Measurements from ENCODE around the gene ZBTB2. TPM values are rescaled to one million over a fixed set of nuclear protein-coding genes. Genes with fewer than 3 reads are reported as not detected.
A peak's percentile ranks its signal among the peaks of the same experiment; 100 is the strongest.

Gene ZBTB2
- total RNA-seq, 1 donor: 10.8 TPM

DNA sequence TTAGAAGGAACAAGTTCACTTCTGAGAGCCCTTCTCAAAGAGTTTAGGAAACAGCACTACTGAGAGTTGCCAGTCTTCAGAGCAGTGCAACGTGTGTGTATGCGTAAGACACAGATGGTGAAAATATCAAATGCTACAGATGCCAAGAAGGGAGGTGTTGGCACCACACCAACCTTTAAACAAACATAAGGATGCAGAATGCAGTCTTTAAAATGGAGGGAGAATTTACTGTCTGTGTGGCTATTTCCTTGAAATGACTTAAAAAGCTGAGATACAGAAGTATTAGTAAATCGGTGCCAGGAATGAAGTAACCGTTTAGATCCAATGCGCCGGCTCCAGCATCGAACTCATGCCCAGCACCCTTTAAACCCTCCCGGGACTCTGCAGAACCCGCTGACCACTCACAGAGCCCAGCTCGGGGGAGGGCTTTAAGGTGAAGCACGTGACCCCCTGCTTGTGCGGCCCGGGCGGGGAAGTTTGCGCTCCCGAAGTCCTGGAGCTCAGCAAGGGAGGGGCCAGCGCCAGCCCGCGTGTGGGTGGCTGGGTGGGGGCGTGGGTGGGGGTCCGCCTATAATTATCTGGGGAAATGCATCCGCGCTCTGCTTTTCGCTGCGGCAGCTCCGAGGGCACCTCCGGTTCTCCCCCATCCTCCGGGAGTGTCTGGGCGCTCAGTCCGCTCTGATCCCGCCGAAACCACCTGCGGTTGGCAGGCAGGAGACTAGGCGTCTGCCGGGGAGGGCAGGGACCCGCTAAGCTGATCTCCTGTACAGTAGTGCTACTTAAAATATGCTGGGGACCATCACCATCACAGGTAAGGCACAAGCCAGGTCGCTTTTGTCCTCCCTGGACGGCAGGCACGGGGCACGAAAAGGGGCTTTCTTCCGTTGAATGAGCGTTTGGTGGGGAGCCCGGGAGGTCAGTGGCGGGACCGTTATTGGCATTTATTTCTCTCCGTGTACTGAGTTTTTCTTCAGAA, 66.0 kb downstream of the ZBTB2 start:
- peak; percentile 71 for DNase-seq (ENCODE audit: low read depth)
- H3K4me3 ChIP-seq (ENCODE audit: low read depth, low read length): peak overlapping the region; percentile 77
- no peak for TF ChIP-seq CTCF (IDR thresholded peaks at IDR 0.05; ENCODE audit: insufficient read depth, low read depth, low read length)

- no peak overlapping the region for H3K4me3 ChIP-seq (ENCODE audit: low read depth, low read length)
- TF ChIP-seq CTCF (IDR thresholded peaks at IDR 0.05; ENCODE audit: insufficient read depth, low read depth, low read length): no peak
- DNase-seq (ENCODE audit: low read depth): no peak
Observed at GRCh38 chr6:151324488-151324825, 66.9 kb downstream of the ZBTB2 start.

GRCh38 chr6:151323791-151324487, 67.4 kb downstream of the ZBTB2 start:
- DNase-seq (ENCODE audit: low read depth): peak; percentile 87
- H3K4me3 ChIP-seq (ENCODE audit: low read depth, low read length): no peak overlapping the region
- peak; percentile 97 for TF ChIP-seq CTCF (IDR thresholded peaks at IDR 0.05; ENCODE audit: insufficient read depth, low read depth, low read length)

DNA sequence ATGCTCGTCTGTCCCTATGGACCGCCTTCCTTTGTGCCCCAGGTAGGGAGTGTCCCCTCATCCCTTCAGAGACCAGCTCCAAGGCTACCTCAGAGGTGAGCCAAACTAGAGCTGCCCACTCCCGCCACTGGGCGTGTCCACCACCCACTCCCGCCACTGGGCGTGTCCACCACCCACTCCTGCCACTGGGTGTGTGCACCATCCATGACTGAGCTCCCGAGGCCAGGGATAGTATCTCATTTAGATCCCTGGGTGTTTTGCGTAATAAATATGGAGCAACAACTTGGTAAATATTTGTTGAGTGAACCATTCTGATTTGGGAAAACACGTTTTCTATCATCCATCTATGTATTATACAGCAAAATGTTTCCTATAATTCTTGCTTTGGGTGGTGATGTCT, 68.8 kb downstream of the ZBTB2 start:
- TF ChIP-seq CTCF (IDR thresholded peaks at IDR 0.05; ENCODE audit: insufficient read depth, low read depth, low read length): no peak
- DNase-seq (ENCODE audit: low read depth): no peak
- H3K4me3 ChIP-seq (ENCODE audit: low read depth, low read length): no peak overlapping the region

DNA sequence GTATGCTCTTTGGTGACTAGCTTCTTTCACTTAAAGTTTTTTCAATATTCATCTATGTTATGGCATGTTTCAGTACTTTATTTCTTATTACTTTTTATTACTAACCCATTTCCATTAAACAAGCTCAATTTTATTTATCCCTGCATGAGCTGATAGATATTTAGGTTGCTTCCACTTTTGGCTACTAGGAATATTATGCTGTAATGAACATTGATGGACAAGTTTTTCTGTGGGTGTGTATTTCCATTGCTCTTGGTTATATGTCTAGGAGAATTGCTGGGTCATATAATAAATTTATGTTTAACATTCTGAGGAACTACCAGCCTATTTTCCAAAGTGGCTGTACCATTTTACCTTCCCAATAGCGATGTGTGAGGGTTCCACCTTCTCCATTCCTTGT, 69.9 kb downstream of the ZBTB2 start:
- no peak for TF ChIP-seq CTCF (IDR thresholded peaks at IDR 0.05; ENCODE audit: insufficient read depth, low read depth, low read length)
- H3K4me3 ChIP-seq (ENCODE audit: low read depth, low read length): no peak overlapping the region
- DNase-seq (ENCODE audit: low read depth): no peak

DNA sequence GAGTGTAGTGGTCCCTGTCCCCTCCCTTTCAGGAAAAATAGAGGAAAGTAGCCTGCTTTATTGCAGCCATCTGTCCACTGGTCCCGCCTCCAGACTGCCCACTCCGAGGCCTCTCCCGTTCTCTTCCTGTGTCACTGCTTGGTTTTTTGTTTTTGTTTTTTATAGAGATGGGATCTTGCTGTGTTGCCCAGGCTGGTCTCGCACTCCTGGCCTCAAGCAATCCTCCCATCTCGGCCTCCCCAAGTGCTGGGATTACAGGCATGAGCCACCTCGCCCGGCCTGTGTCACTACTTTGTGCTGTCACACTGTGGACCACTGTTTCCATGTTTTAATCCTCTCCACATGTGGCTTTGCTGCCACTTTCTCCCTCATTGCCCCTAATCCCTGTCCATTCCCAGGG, 71.2 kb downstream of the ZBTB2 start:
- no peak for DNase-seq (ENCODE audit: low read depth)
- H3K4me3 ChIP-seq (ENCODE audit: low read depth, low read length): no peak overlapping the region
- TF ChIP-seq CTCF (IDR thresholded peaks at IDR 0.05; ENCODE audit: insufficient read depth, low read depth, low read length): no peak
